GM19238 (cell line): Measurements from ENCODE around the gene RIMBP2.
"Not testable (repeated sequence)": the region's sequence is repeated elsewhere in the genome, so short reads cannot be mapped to it uniquely, and the experiment has no call there.

Experiments used
- DNase-seq: peaks from one replicate; pipeline ENCODE4 v3.0.0; 2011; ENCODE audit warnings: low spot score; ENCODE audit not compliant: insufficient read length

Gene RIMBP2

GRCh38 chr12:130705178-130705822, 10.8 kb downstream of the RIMBP2 start:
- no peak for DNase-seq

- DNase-seq, result no peak
These were observed 11.5 kb downstream of the RIMBP2 start for GRCh38 chr12:130704606-130705005.

GRCh38 chr12:130703733-130704375, 12.2 kb downstream of the RIMBP2 start:
- no peak for DNase-seq

GRCh38 chr12:130702966-130703732, 12.9 kb downstream of the RIMBP2 start:
- no peak for DNase-seq

GRCh38 chr12:130701402-130701744, 14.7 kb downstream of the RIMBP2 start:
- no peak for DNase-seq

GRCh38 chr12:130700492-130701401, 15.4 kb downstream of the RIMBP2 start:
- no peak for DNase-seq

- DNase-seq, result no peak
These were observed 18.0 kb downstream of the RIMBP2 start for GRCh38 chr12:130698106-130698505.

GRCh38 chr12:130696379-130697100, 19.6 kb downstream of the RIMBP2 start:
- DNase-seq, result no peak

- DNase-seq, result no peak
These were observed 21.0 kb downstream of the RIMBP2 start for GRCh38 chr12:130695061-130695460.

GRCh38 chr12:130689408-130690405, 26.4 kb downstream of the RIMBP2 start:
- DNase-seq, result no peak

GRCh38 chr12:130688999-130689398, 27.1 kb downstream of the RIMBP2 start:
- DNase-seq, result not testable (repeated sequence)

GRCh38 chr12:130687796-130688778, 28.0 kb downstream of the RIMBP2 start:
- no peak for DNase-seq

- DNase-seq, result no peak
These were observed 28.9 kb downstream of the RIMBP2 start for GRCh38 chr12:130687190-130687589.

GRCh38 chr12:130686511-130686991, 29.5 kb downstream of the RIMBP2 start:
- DNase-seq, result no peak

- DNase-seq, result no peak
These were observed 30.2 kb downstream of the RIMBP2 start for GRCh38 chr12:130685850-130686249.

- no peak for DNase-seq
These were observed 30.8 kb downstream of the RIMBP2 start for GRCh38 chr12:130685250-130685787.

- no peak for DNase-seq
These were observed 32.3 kb downstream of the RIMBP2 start for GRCh38 chr12:130683811-130684210.

GRCh38 chr12:130683080-130683479, 33.0 kb downstream of the RIMBP2 start:
- no peak for DNase-seq
